Heart left ventricle (tissue), 16 donors: ENCODE data around the gene KDM4E. TPM values are rescaled to one million over a fixed set of nuclear protein-coding genes. Genes with fewer than 3 reads are reported as not detected.
"Not testable (repeated sequence)": the region's sequence is repeated elsewhere in the genome, so short reads cannot be mapped to it uniquely, and the experiment has no call there.

Experiments used
- ATAC-seq, 4 donors: fragments of 200-7000 bp; cut with Tn5 transposase; one replicate each; pipeline ENCODE4 v1.9.1; 2020 to 2022; ENCODE audit warnings: moderate library complexity in 4 of 4, mild to moderate bottlenecking in 3 of 4, moderate number of reproducible peaks in 1 of 4
- DNase-seq, 5 donors: peaks; one replicate each; pipeline ENCODE4 v3.0.0-alpha.2; 2020
- H3K27ac ChIP-seq, 12 donors: fragments of 200-600 bp; sonication (generic) in 4 of 12; one replicate each; pipeline versions ENCODE4 v1.5.0 to v1.8.0; 2016 to 2022; ENCODE audit warnings: mild to moderate bottlenecking in 2 of 12
- H3K27me3 ChIP-seq, 9 donors: fragments of 200-600 bp; sonication (generic) in 2 of 9; one replicate each; pipeline versions ENCODE4 v1.5.1 to v1.8.0; 2016 to 2022; ENCODE audit warnings: mild to moderate bottlenecking in 3 of 9
- H3K36me3 ChIP-seq, 9 donors: fragments of 200-600 bp; sonication (generic) in 2 of 9; one replicate each; pipeline versions ENCODE4 v1.5.0 to v1.8.0; 2018 to 2022; ENCODE audit warnings: mild to moderate bottlenecking in 2 of 9
- H3K4me1 ChIP-seq, 12 donors: fragments of 200-600 bp; sonication (generic) in 4 of 12; one replicate each; pipeline versions ENCODE4 v1.5.0 to v1.8.0; 2016 to 2022; ENCODE audit warnings: mild to moderate bottlenecking in 3 of 12
- H3K4me3 ChIP-seq, 12 donors: fragments of 200-600 bp; sonication (generic) in 4 of 12; one replicate each; pipeline versions ENCODE4 v1.5.0 to v1.8.0; 2017 to 2022; ENCODE audit warnings: mild to moderate bottlenecking in 9 of 12, moderate library complexity in 4 of 12
- H3K9me3 ChIP-seq, 12 donors: fragments of 200-600 bp; sonication (generic) in 4 of 12; one replicate each; pipeline versions ENCODE4 v1.5.0 to v1.8.0; 2016 to 2022; ENCODE audit warnings: mild to moderate bottlenecking in 1 of 12
- CTCF ChIP-seq, 12 donors: fragments of 200-600 bp; sonication (generic) in 4 of 12; IDR thresholded peaks; one replicate each; pipeline versions ENCODE4 v1.5.0 to v1.8.0; 2018 to 2022; ENCODE audit warnings: antibody characterized with exemption in 12 of 12, mild to moderate bottlenecking in 5 of 12
- POLR2A ChIP-seq, 2 donors: fragments of 450-650 bp; IDR thresholded peaks; one replicate each; pipeline ENCODE4 v1.6.1; 2017; ENCODE audit warnings: antibody characterized with exemption in 2 of 2, mild to moderate bottlenecking in 2 of 2, moderate library complexity in 2 of 2
- WGBS, 4 donors: extraction: QIAGEN DNeasy Blood & Tissue Kit in 2 of 4; methylation state at CpG; one replicate each; pipeline versions ENCODE4 v1.1.5 to v1.1.7; 2013 to 2018; 5-methylcytosine and 5-hydroxymethylcytosine counted together
- intact Hi-C, 10 donors: fragments of 100-400 bp; cut with DNase I; formaldehyde crosslinking; loops; one replicate each; pipeline versions ENCODE4 v1.11.1 to v1.14.2; 2022
- polyA plus RNA-seq, 2 donors: library from polyadenylated mRNA; stranded (reverse); fragments of 200-250 nt; gene quantifications; one replicate each; pipeline ENCODE4 v1.2.3, GENCODE V29; 2013
- total RNA-seq, 9 donors: library from RNA; depleted of rRNA in 2 of 9; stranded (reverse); fragments of >200 nt in 2 of 9; fragmentation: NEBNext Ultra II Directional in 3 of 9; extraction: Animal tissue kit (Norgen Biotek cat#: 25700) in 3 of 9; gene quantifications; one replicate each; pipeline versions ENCODE4 v1.1.0 to v1.2.4, GENCODE V29; 2016 to 2023
- donor health status: ischemic (EF 13 %, LVEDD 7.1; RV severe dilation, severe dysfunction).
- donor health status: healthy with polysubstance abuse.
- donor health status: DM: no; HTN: yes; CAD: no.
- donor health status: DM: no; HTN: no; CAD: no.
- donor health status: ischemic (EF 25% LVEDD 6.9; RV normal size, moderate dysfunction).
- donor health status: ischemic (EF 25% LVEDD 5.7; RV mildly dilated, moderate dysfunction).
- donor health status: healthy.
- donor health status: DM: yes; HTN: yes; CAD: no.
- donor health status: ischemic (EF 35%, LVEDD 5.7; RV mildly dilated, moderate dysfunction).
- donor health status: nonischemic (EF 11% LVEDD 7.7; RV severe dilation, severe dysfunction).
- donor health status: DM: yes; HTN: yes; CAD: no.
- donor health status: PGD.
- donor health status: ischemic (EF 29% LVEDD 5.4; RV normal size, mild dysfunction).
- donor health status: nonischemic (EF 23%, LVEDD 6.1; RV moderate dilation, normal function).

Gene KDM4E
- total and polyA plus RNA-seq, 11 donors: not detected

- ATAC-seq (no peak), DNase-seq (no peak)
- intact Hi-C loops: no loop called here
- Histone ChIP-seq H3K4me1 (no peaks in the 10 kb centered on the region), H3K27me3 (peaks cover 4 to 38% (median 10%) of the 10 kb centered on the region in 9 donors), H3K9me3 (no peaks in the 10 kb centered on the region), H3K4me3 (no peak overlapping the region), H3K27ac (no peak overlapping the region), H3K36me3 (no peaks in the 10 kb centered on the region)
- TF ChIP-seq CTCF (IDR thresholded peaks at IDR 0.05) (no peak), POLR2A (IDR thresholded peaks at IDR 0.05) (no peak)
- 91 to 100% (median 95%) methylated on average over 1 of the region's 1 CpG for WGBS, 4 donors
These were observed 17.2 kb downstream of the KDM4E start for GRCh38 chr11:95042239-95042638.

- Histone ChIP-seq H3K4me1 (no peaks in the 10 kb centered on the region), H3K9me3 (no peaks in the 10 kb centered on the region), H3K36me3 (no peaks in the 10 kb centered on the region), H3K27ac (no peak overlapping the region), H3K4me3 (no peak overlapping the region), H3K27me3 (peaks cover 0 to 31% (median 5%) of the 10 kb centered on the region in 9 donors)
- TF ChIP-seq CTCF (IDR thresholded peaks at IDR 0.05) (no peak), POLR2A (IDR thresholded peaks at IDR 0.05) (no peak)
- WGBS, 4 donors: 79 to 91% (median 85%) methylated on average over 3 of the region's 3 CpGs
- intact Hi-C loops: no loop called here
- no peak for ATAC-seq
- no peak for DNase-seq
These were observed 17.8 kb downstream of the KDM4E start for GRCh38 chr11:95042906-95043305.

GRCh38 chr11:95044010-95044409, 19.0 kb downstream of the KDM4E start:
- DNase-seq (no peak), ATAC-seq (no peak)
- Histone ChIP-seq H3K27me3 (peaks cover 0 to 27% (median 4%) of the 10 kb centered on the region in 9 donors), H3K4me3 (no peak overlapping the region), H3K9me3 (no peaks in the 10 kb centered on the region), H3K4me1 (no peaks in the 10 kb centered on the region), H3K27ac (no peak overlapping the region), H3K36me3 (no peaks in the 10 kb centered on the region)
- TF ChIP-seq CTCF (IDR thresholded peaks at IDR 0.05) (no peak), POLR2A (IDR thresholded peaks at IDR 0.05) (no peak)
- intact Hi-C loops: no loop called here
- 68 to 78% (median 70%) methylated on average over 4 of the region's 4 CpGs for WGBS, 4 donors

GRCh38 chr11:95045812-95046211, 20.8 kb downstream of the KDM4E start:
- Histone ChIP-seq H3K9me3 (no peaks in the 10 kb centered on the region), H3K36me3 (no peaks in the 10 kb centered on the region), H3K4me1 (no peaks in the 10 kb centered on the region), H3K4me3 (no peak overlapping the region), H3K27ac (no peak overlapping the region), H3K27me3 (peaks cover 0 to 27% (median 2%) of the 10 kb centered on the region in 9 donors)
- intact Hi-C loops: no loop called here
- ATAC-seq (no peak), DNase-seq (no peak)
- no peak for TF ChIP-seq POLR2A (IDR thresholded peaks at IDR 0.05)
- TF ChIP-seq CTCF (IDR thresholded peaks at IDR 0.05): no peak

GRCh38 chr11:95049122-95049521, 24.1 kb downstream of the KDM4E start, which contains the start of gene KDM4F:
KDM4F (plus strand) TSS chr11:95049422.
- ATAC-seq, H3K4me1 ChIP-seq, DNase-seq, H3K27ac ChIP-seq, intact Hi-C loops, H3K36me3 ChIP-seq, H3K9me3 ChIP-seq, H3K4me3 ChIP-seq: not testable (repeated sequence)
- WGBS, 4 donors: 53 to 72% (median 61%) methylated on average over 3 of the region's 3 CpGs
- peaks cover 0 to 34% (median 0%) of the 10 kb centered on the region in 9 donors for H3K27me3 ChIP-seq
